HEK293 (cell line): ENCODE data around the gene MTRF1L.

Experiments
- CTCF ChIA-PET: fragments of 350-600 bp; formaldehyde crosslinking; extraction: SDS; loops from one replicate; lab custom pipeline; 2021; ENCODE audit warnings: antibody characterized with exemption; lab: Yijun Ruan, JAX
- POLR2A ChIA-PET: fragments of 300-600 bp; formaldehyde crosslinking; extraction: SDS; loops from one replicate; lab custom pipeline; 2020; ENCODE audit warnings: antibody characterized with exemption, inconsistent platforms; lab: Yijun Ruan, JAX
- H3K27ac ChIP-seq: fragments of 200-500 bp; sonication (Bioruptor generic); 2 replicates; pipeline ENCODE4 v1.5.1; 2014; ENCODE audit warnings: low read depth, low read length, control low read depth, inconsistent platforms; ENCODE audit errors: extremely low read depth
- H3K36me3 ChIP-seq, 2 experiments: fragments of 200-500 bp in 1 of 2; sonication (Bioruptor generic) in 1 of 2; 1 replicate in 1 of 2; 2 replicates in 1 of 2; pipeline ENCODE4 v1.5.1; 2014 to 2017; ENCODE audit warnings: inconsistent platforms in 2 of 2, low read length in 2 of 2; ENCODE audit not compliant: control insufficient read depth in 2 of 2, insufficient read depth in 1 of 2
- H3K4me1 ChIP-seq: fragments of 200-500 bp; sonication (Bioruptor generic); 2 replicates; pipeline ENCODE4 v1.5.1; 2014; ENCODE audit warnings: mild to moderate bottlenecking, low read length, inconsistent platforms; ENCODE audit not compliant: control insufficient read depth, insufficient read depth
- H3K4me3 ChIP-seq: 2 replicates; pipeline ENCODE4 v1.5.1; 2011; ENCODE audit warnings: low read depth, mild to moderate bottlenecking, control low read depth, low read length, moderate library complexity
- H3K9me3 ChIP-seq: fragments of 200-500 bp; sonication (Bioruptor generic); 2 replicates; pipeline ENCODE4 v1.5.1; 2014; ENCODE audit warnings: low read depth, low read length, inconsistent platforms; ENCODE audit not compliant: control insufficient read depth, insufficient read depth
- GLIS1 ChIP-seq: fragments of 450-650 bp; formaldehyde crosslinking; IDR thresholded peaks from 2 replicates; pipeline ENCODE4 v1.5.1; 2016; ENCODE audit warnings: missing biosample characterization, missing genetic modification characterization
- GLIS2 ChIP-seq: fragments of 450-650 bp; formaldehyde crosslinking; IDR thresholded peaks from 2 replicates; pipeline ENCODE4 v1.5.1; 2016; ENCODE audit warnings: missing biosample characterization, missing genetic modification characterization
- HOXC10 ChIP-seq: sonication (generic); formaldehyde crosslinking; IDR thresholded peaks from 2 replicates; pipeline ENCODE4 v1.8.1; 2023; ENCODE audit warnings: mild to moderate bottlenecking, missing genetic modification reagents
- HOXD13 ChIP-seq: sonication (generic); formaldehyde crosslinking; IDR thresholded peaks from 2 replicates; pipeline ENCODE4 v1.8.0; 2022; ENCODE audit warnings: missing genetic modification reagents, borderline replicate concordance
- IKZF3 ChIP-seq: fragments of 450-650 bp; IDR thresholded peaks from 2 replicates; pipeline ENCODE4 v1.5.0; 2018; ENCODE audit warnings: missing biosample characterization, mild to moderate bottlenecking, missing genetic modification characterization, moderate library complexity
- KLF16 ChIP-seq: fragments of 450-650 bp; formaldehyde crosslinking; IDR thresholded peaks from 2 replicates; pipeline ENCODE4 v1.5.1; 2017; ENCODE audit warnings: missing biosample characterization, missing genetic modification characterization
- PATZ1 ChIP-seq: fragments of 450-650 bp; formaldehyde crosslinking; IDR thresholded peaks from 2 replicates; pipeline ENCODE4 v1.5.1; 2016; ENCODE audit warnings: missing biosample characterization, missing genetic modification characterization
- REPIN1 ChIP-seq: fragments of 450-650 bp; formaldehyde crosslinking; IDR thresholded peaks from 2 replicates; pipeline ENCODE4 v1.5.1; 2017; ENCODE audit warnings: missing biosample characterization, missing genetic modification characterization, low read depth
- REST ChIP-seq: fragments of 450-650 bp; formaldehyde crosslinking; IDR thresholded peaks from 2 replicates; pipeline ENCODE4 v1.5.1; 2016; ENCODE audit warnings: missing biosample characterization, missing genetic modification characterization
- SP7 ChIP-seq: fragments of 450-650 bp; formaldehyde crosslinking; IDR thresholded peaks from 2 replicates; pipeline ENCODE4 v1.5.1; 2016; ENCODE audit warnings: missing biosample characterization, missing genetic modification characterization
- YY1 ChIP-seq: fragments of 450-650 bp; formaldehyde crosslinking; IDR thresholded peaks from 2 replicates; pipeline ENCODE4 v1.5.1; 2018; ENCODE audit warnings: missing biosample characterization, missing genetic modification characterization
- ZNF202 ChIP-seq: fragments of 450-650 bp; formaldehyde crosslinking; IDR thresholded peaks from 2 replicates; pipeline ENCODE4 v1.5.1; 2016; ENCODE audit warnings: missing biosample characterization, missing genetic modification characterization, borderline replicate concordance
- ZNF248 ChIP-seq: fragments of 450-650 bp; formaldehyde crosslinking; IDR thresholded peaks from 2 replicates; pipeline ENCODE4 v1.5.1; 2017; ENCODE audit warnings: missing biosample characterization, missing genetic modification characterization
- ZNF341 ChIP-seq: fragments of 450-650 bp; formaldehyde crosslinking; IDR thresholded peaks from 2 replicates; pipeline ENCODE4; 2016; ENCODE audit warnings: low read depth, missing biosample characterization, missing genetic modification characterization
- ZNF398 ChIP-seq: fragments of 450-650 bp; formaldehyde crosslinking; IDR thresholded peaks from 2 replicates; pipeline ENCODE4 v1.5.1; 2017; ENCODE audit warnings: missing biosample characterization, missing genetic modification characterization
- ZNF423 ChIP-seq: fragments of 450-650 bp; formaldehyde crosslinking; IDR thresholded peaks from 2 replicates; pipeline ENCODE4 v1.5.1; 2016; ENCODE audit warnings: missing biosample characterization, missing genetic modification characterization
- ZNF518A ChIP-seq: fragments of 450-650 bp; formaldehyde crosslinking; conservative IDR thresholded peaks from 2 replicates; pipeline ENCODE4 v1.5.1; 2016; ENCODE audit warnings: low read depth, missing biosample characterization, missing genetic modification characterization
- ZNF544 ChIP-seq: fragments of 450-650 bp; formaldehyde crosslinking; IDR thresholded peaks from 2 replicates; pipeline ENCODE4 v1.5.0; 2017; ENCODE audit warnings: missing biosample characterization, missing genetic modification characterization
- ZNF639 ChIP-seq: fragments of 450-650 bp; formaldehyde crosslinking; IDR thresholded peaks from 2 replicates; pipeline ENCODE4 v1.5.1; 2016; ENCODE audit warnings: missing biosample characterization, missing genetic modification characterization
- ZNF645 ChIP-seq: fragments of 450-650 bp; formaldehyde crosslinking; IDR thresholded peaks from 2 replicates; pipeline ENCODE4; 2016; ENCODE audit warnings: missing biosample characterization, missing genetic modification characterization

Gene MTRF1L

GRCh38 chr6:152981989-152982903 is 20.3 kb downstream of the MTRF1L start:
- ChIA-PET CTCF (interaction anchor here (0.6 to 0.9 kb wide), 3 partner anchors 19 to 714 kb away, joined by 3 to 6 read pairs (median 3); no protein-coding TSS in a partner anchor), POLR2A (interaction anchor here (0.7 to 1.9 kb wide), 15 partner anchors 9 to 497 kb away, joined by 3 to 55 read pairs (median 6); partner anchors contain the start of gene MTRF1L)
- Histone ChIP-seq H3K4me3 (peak overlapping the region; percentile 100), H3K36me3 (peaks cover 8 to 60% of the 10 kb centered on the region in 2 experiments), H3K9me3 (no peaks in the 10 kb centered on the region), H3K4me1 (peaks cover 4% of the 10 kb centered on the region; the same call in 1 of the 2 replicates), H3K27ac (peak overlapping the region; percentile 84)
- peak; percentile 53 for TF ChIP-seq ZNF423 (tag by site-specific recombination)
- TF ChIP-seq YY1 (tag by site-specific recombination) = peak; percentile 68; the same call in 1 of the 2 replicates
- TF ChIP-seq REPIN1 (tag by site-specific recombination) = peak; percentile 31; the same call in 1 of the 2 replicates
- 0 out of 2 replicates have a peak, but pooled peaks have one; percentile 65 for TF ChIP-seq ZNF645 (tag by site-specific recombination)
- peak; percentile 96 for TF ChIP-seq GLIS2 (tag by site-specific recombination)
- TF ChIP-seq ZNF398 = peak; percentile 52; the same call in 1 of the 2 replicates
- peak; percentile 14; the same call in 1 of the 2 replicates for TF ChIP-seq SP7 (tag by site-specific recombination)
- no peak for TF ChIP-seq ZNF639 (tag by site-specific recombination)
- no peak for TF ChIP-seq ZNF544
- peak; percentile 48 for TF ChIP-seq GLIS1
- no peak for TF ChIP-seq ZNF202 (tag by site-specific recombination)
- no peak for TF ChIP-seq ZNF518A (tag by site-specific recombination)
- 0 out of 2 replicates have a peak, but pooled peaks have one; percentile 31 for TF ChIP-seq IKZF3 (tag by site-specific recombination)
- TF ChIP-seq HOXD13 (CRISPR knock-in tag) = 0 out of 2 replicates have a peak, but pooled peaks have one; percentile 82
- peak; percentile 97 for TF ChIP-seq ZNF341
- no peak for TF ChIP-seq ZNF248 (tag by site-specific recombination)
- TF ChIP-seq PATZ1 = peak; percentile 79
- TF ChIP-seq REST (tag by site-specific recombination) = peak; percentile 9; the same call in 1 of the 2 replicates
- TF ChIP-seq HOXC10 (CRISPR knock-in tag) = peak; percentile 96
- TF ChIP-seq KLF16 (tag by site-specific recombination) = 0 out of 2 replicates have a peak, but pooled peaks have one; percentile 9
